ENCODE data around the gene TMEM203. TPM values are rescaled to one million over a fixed set of nuclear protein-coding genes. Genes with fewer than 3 reads are reported as not detected.

Gene TMEM203
- total RNA-seq, 2 experiments from 2014 or later = 30.0 to 31.1 TPM

DNA sequence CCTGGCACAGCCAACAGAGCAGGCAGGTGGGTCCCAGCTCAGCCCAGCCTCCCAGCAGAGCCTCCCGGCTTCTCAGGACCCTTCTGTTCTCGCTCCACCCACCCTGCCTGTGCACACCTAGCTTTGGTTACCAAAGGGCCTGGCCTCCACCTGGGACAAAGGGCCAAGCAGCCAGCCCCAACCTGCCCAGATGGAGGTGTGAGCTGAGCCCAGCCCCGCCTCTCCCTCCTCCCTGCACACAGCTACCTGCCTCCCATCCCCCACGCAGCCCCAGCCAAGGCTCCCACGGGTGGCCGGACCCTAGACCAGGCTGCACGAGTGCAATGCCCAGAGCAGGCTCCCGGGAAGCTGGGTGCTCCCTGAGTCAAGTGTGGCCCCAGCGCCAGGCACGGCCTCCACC, 10.5 kb downstream of the TMEM203 start:
- H3K9me3 Mint-ChIP-seq = no peaks in the 10 kb centered on the region
- intact Hi-C loops (cut with micrococcal nuclease) = no loop called here
- peaks cover 10% of the 10 kb centered on the region for H3K4me1 Mint-ChIP-seq (ENCODE audit: low read depth)
- POLR2A ChIA-PET = no interaction called here
- peaks cover 6% of the 10 kb centered on the region for H3K36me3 Mint-ChIP-seq
- H3K4me3 Mint-ChIP-seq = no peak overlapping the region
- DNase-seq = no peak
- H3K27me3 Mint-ChIP-seq = no peaks in the 10 kb centered on the region
- CTCF ChIA-PET = no interaction called here
- no peak overlapping the region for H3K27ac Mint-ChIP-seq

DNA sequence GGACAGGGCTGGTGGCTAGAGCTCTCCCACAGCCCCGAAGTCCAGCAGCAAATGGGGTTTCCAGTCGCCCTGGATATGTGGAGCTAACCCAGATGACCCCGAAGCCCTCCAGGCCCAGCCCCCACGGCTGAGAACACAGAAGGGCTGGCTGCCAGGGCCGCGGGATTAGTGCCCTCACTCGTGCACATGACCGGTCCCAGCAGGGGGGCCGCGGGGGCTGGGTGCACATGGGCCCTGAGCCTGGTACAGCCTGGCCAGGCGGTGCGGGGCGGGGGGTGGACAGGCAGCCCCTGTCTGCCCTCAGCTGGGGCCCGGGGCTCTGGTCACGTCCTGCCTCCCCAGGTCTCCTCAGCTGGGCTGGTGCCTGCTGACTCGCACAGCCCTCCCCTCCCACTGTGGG, 11.1 kb downstream of the TMEM203 start:
- no peaks in the 10 kb centered on the region for H3K9me3 Mint-ChIP-seq
- no peak overlapping the region for H3K4me3 Mint-ChIP-seq
- no peaks in the 10 kb centered on the region for H3K27me3 Mint-ChIP-seq
- no peak for DNase-seq
- CTCF ChIA-PET = interaction anchor here (1.4 kb wide), 1 partner anchor 42 kb away, joined by 4 read pairs; no protein-coding TSS in a partner anchor
- POLR2A ChIA-PET = no interaction called here
- peaks cover 13% of the 10 kb centered on the region for H3K4me1 Mint-ChIP-seq (ENCODE audit: low read depth)
- H3K36me3 Mint-ChIP-seq = peaks cover 6% of the 10 kb centered on the region
- intact Hi-C loops (cut with micrococcal nuclease) = no loop called here
- H3K27ac Mint-ChIP-seq = no peak overlapping the region

DNA sequence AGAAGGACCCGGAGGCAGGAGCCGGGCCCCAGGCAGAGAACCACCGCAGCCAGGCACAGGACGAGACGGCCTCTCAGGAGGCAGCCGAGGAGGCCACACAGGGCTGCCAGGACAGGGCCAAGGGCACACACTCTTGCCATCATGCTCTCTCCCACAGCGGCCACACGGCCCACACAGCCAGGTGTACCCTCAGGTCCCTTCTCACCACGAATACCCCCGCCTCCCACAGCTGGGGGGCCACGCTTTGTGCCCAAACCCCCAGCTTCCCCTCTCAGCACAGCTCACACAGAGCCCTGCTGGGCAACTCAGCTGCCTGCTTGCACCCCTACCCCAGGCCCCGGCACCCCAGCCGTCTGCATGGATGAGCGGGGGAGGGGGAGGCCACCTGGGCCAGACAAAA, 11.7 kb downstream of the TMEM203 start:
- DNase-seq = no peak
- no peaks in the 10 kb centered on the region for H3K27me3 Mint-ChIP-seq
- POLR2A ChIA-PET = no interaction called here
- CTCF ChIA-PET = interaction anchor here (1.4 kb wide), 1 partner anchor 43 kb away, joined by 4 read pairs; no protein-coding TSS in a partner anchor
- intact Hi-C loops (cut with micrococcal nuclease) = no loop called here
- peaks cover 9% of the 10 kb centered on the region for H3K36me3 Mint-ChIP-seq
- no peaks in the 10 kb centered on the region for H3K9me3 Mint-ChIP-seq
- no peak overlapping the region for H3K4me3 Mint-ChIP-seq
- no peak overlapping the region for H3K27ac Mint-ChIP-seq
- H3K4me1 Mint-ChIP-seq (ENCODE audit: low read depth) = peaks cover 18% of the 10 kb centered on the region

DNA sequence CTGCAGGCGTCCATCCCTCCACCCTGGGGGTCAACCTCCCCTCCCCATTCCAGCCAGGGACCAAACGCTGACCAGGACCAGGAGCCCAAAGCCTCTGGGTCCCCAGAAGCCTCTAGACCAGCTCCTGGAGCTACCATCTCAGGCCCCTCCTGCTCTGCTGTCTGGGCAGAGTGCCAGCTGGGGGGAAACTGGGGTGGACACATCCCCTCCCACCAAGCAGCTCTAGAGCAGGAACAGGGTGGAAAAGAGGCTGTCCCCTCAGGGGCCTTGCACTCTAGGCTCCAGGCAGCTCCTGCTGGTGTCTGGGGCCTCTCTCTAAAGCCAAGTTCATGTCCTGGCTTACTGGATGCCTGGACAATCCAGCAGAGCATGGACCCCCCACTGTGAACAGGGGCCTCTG, 12.6 kb downstream of the TMEM203 start:
- Mint-ChIP-seq H3K27me3 (no peaks in the 10 kb centered on the region), H3K4me3 (no peak overlapping the region), H3K36me3 (peaks cover 11% of the 10 kb centered on the region), H3K9me3 (no peaks in the 10 kb centered on the region), H3K4me1 (ENCODE audit: low read depth) (peaks cover 18% of the 10 kb centered on the region), H3K27ac (no peak overlapping the region)
- ChIA-PET POLR2A (no interaction called here), CTCF (interaction anchor here (1.0 kb wide), 1 partner anchor 44 kb away, joined by 3 read pairs; no protein-coding TSS in a partner anchor)
- DNase-seq = no peak
- intact Hi-C loops (cut with micrococcal nuclease) = no loop called here

DNA sequence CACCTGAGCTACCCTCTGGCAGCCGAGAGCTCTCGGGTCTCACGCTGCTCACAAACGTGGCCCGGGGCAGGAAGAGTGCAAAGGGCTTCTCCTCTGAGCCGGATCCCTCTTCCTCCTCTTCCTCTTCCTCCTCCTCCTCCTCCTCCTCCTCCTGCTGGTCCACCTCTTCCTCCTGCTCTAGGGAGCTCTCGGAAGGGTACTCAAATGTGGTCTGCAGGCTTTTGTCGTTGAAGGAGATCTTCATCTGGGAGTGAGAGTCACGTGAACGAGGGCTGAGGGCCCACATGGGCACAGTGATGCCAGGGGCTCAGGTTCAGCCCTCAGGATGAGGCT, 13.0 kb downstream of the TMEM203 start:
- Mint-ChIP-seq H3K4me1 (ENCODE audit: low read depth) (peaks cover 21% of the 10 kb centered on the region), H3K27me3 (no peaks in the 10 kb centered on the region), H3K9me3 (no peaks in the 10 kb centered on the region), H3K27ac (no peak overlapping the region), H3K36me3 (peaks cover 11% of the 10 kb centered on the region), H3K4me3 (no peak overlapping the region)
- DNase-seq = no peak
- POLR2A ChIA-PET = no interaction called here
- CTCF ChIA-PET = interaction anchor here (1.0 kb wide), 1 partner anchor 44 kb away, joined by 3 read pairs; no protein-coding TSS in a partner anchor
- intact Hi-C loops (cut with micrococcal nuclease) = no loop called here

DNA sequence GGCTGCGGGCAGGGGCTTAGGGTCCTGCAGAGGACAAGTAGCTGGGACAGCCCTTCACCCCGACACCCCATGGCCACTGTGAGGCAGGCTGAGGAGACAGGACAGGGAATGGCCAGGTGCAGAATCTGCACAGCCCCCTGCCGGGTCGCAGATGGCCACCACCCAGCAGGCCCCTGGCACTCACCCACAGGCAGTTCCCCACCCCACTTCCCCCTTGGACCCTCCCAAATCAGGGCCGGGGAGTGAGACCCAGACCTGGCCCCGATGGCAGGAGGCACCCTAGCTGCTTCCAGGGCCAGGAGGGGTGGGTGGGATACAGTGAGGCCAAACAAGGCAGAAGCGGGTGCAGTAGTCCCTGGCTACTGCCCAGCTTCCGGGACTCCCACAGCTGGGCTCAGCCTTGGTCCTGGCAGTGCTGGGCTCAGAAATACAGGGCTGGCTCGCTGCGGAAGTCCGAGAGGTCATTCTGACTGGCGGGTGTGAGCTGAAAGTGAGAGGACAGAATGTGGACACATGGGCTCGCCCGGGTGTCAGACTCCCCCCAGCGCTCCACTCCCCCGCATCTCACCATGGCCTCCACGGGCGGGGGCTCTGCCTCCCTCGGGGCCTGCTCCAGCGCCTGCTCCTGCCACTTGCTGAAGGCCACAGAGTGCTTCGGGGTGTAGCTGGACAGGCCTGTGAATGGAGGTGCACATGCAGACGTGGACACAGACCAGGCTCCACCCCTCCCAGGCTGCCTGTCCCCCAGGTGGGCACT, 13.6 kb downstream of the TMEM203 start:
- no peak overlapping the region for H3K27ac Mint-ChIP-seq
- ChIA-PET POLR2A (no interaction called here), CTCF (interaction anchor here (1.0 kb wide), 1 partner anchor 45 kb away, joined by 3 read pairs; no protein-coding TSS in a partner anchor)
- DNase-seq = no peak
- no peaks in the 10 kb centered on the region for H3K27me3 Mint-ChIP-seq
- H3K4me3 Mint-ChIP-seq = no peak overlapping the region
- intact Hi-C loops (cut with micrococcal nuclease) = no loop called here
- no peaks in the 10 kb centered on the region for H3K9me3 Mint-ChIP-seq
- peaks cover 11% of the 10 kb centered on the region for H3K36me3 Mint-ChIP-seq
- H3K4me1 Mint-ChIP-seq (ENCODE audit: low read depth) = peaks cover 27% of the 10 kb centered on the region

DNA sequence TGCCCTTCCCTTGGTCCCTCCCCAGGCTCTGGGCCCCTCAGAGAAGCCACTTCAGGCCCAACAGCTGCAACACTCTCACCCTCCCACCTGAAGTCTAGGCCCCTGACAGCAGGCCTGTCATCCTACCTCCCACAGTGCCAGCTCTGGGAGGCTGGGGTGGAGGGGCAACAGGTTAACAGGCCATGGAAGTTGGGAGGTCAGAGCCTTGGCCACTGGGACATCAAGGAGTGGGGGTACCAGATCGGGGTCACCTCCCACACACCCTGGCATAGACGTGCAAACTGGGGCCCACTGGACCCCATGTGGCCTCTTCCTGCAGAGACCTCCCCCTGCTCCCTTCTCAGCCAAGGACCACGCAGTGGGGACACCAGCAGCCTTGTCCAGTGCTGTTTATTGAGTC, 14.2 kb downstream of the TMEM203 start:
- CTCF ChIA-PET = interaction anchor here (1.6 kb wide), 1 partner anchor 62 kb away, joined by 4 read pairs; no protein-coding TSS in a partner anchor
- peak overlapping the region; percentile 42 for H3K27ac Mint-ChIP-seq
- H3K36me3 Mint-ChIP-seq = peaks cover 11% of the 10 kb centered on the region
- intact Hi-C loops (cut with micrococcal nuclease) = no loop called here
- peaks cover 33% of the 10 kb centered on the region for H3K4me1 Mint-ChIP-seq (ENCODE audit: low read depth)
- no peaks in the 10 kb centered on the region for H3K9me3 Mint-ChIP-seq
- POLR2A ChIA-PET = no interaction called here
- no peak for DNase-seq
- no peaks in the 10 kb centered on the region for H3K27me3 Mint-ChIP-seq
- H3K4me3 Mint-ChIP-seq = no peak overlapping the region

DNA sequence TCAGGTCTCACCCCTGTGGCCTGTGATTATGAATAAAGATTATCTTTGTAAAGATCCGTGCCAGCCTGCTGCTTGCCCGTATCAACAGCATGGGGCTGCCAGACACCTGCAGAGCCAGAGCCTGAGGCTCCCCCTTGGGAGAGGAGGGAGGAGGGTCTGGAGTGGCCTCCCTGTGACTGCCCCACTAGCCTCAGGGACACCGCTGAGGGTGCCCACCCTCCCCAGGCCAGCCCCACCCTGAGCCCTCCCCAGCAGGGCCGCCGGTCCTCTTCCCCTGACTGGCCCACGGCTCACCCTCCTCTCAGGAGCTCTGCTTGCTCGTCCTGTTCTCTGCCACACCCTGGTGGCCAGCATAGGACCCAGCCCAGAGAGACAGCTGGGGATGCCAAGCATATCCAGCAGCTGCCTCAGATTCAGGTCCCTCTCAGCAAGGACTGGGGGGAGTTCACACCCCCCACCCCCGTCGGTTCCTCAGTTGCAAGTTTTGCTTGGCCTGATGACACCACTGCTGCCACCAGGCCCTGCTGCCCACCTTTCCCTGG, 15.1 kb downstream of the TMEM203 start:
- ChIA-PET CTCF (interaction anchor here (1.4 to 3.4 kb wide), 8 partner anchors 8 to 61 kb away, joined by 3 to 14 read pairs (median 8); partner anchors contain the start of genes CYSRT1, NDOR1, RNF208 and RNF224), POLR2A (interaction anchor here (0.7 to 2.9 kb wide), 4 partner anchors 9 to 50 kb away, joined by 3 to 18 read pairs (median 12); partner anchors contain the start of genes NDOR1, TMEM203, TPRN and TUBB4B)
- intact Hi-C loops (cut with micrococcal nuclease) = no loop called here
- H3K27me3 Mint-ChIP-seq = no peaks in the 10 kb centered on the region
- H3K4me1 Mint-ChIP-seq (ENCODE audit: low read depth) = peaks cover 38% of the 10 kb centered on the region
- no peak for DNase-seq
- no peaks in the 10 kb centered on the region for H3K9me3 Mint-ChIP-seq
- H3K36me3 Mint-ChIP-seq = peaks cover 11% of the 10 kb centered on the region
- H3K27ac Mint-ChIP-seq = no peak overlapping the region
- peak overlapping the region; percentile 48 for H3K4me3 Mint-ChIP-seq

DNA sequence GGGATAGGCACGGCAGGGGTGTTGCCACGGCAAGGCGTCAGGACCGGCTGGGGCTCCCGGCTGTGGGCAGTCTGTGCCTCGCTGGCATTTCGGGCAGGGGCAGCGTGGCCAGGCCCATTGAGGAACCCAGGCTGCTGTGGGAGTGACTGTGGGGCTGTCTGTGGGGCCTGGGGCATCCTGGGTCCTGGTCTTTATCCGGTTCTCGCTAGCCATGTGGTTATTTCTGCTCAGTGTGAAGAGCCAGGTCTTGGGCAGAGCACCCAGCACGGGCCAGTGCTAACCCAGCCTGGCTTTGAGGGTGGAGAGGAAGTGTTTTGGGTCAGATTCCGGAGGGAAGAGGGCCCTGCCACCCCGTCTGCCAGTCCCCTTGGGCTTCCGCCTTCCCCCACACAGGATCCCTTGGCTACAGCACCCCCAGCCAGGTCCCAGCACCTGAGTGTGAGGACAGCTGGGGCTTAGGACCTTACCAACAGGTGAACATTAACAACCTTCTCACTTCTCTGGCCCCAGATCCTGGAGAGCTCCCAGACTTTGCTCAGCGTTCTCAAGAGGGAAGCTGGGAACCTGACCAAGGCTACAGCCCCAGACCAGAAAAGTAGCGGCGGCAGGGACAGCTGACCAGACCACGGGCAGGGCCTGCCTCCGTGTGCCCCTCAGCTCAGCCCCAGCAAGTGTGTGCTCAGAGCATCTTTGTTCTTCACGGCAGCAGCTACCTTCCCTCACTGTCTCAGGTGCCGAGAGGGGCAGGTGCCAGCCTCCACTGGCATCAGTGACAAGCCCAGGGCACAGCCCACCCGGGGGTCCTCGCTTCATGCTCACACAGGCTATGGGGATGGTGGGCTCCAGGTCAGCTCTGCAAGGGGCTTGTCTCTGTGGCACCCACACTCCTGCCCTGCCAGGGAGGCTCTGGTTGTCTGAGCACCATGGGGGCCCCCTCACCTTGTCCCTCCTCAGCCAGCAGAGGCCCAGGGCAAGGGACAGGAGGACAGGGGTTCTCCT, 15.9 kb downstream of the TMEM203 start:
- Mint-ChIP-seq H3K9me3 (no peaks in the 10 kb centered on the region), H3K4me1 (ENCODE audit: low read depth) (peaks cover 38% of the 10 kb centered on the region), H3K4me3 (peak overlapping the region; percentile 97), H3K36me3 (peaks cover 11% of the 10 kb centered on the region), H3K27me3 (no peaks in the 10 kb centered on the region), H3K27ac (peak overlapping the region; percentile 93)
- DNase-seq = no peak
- intact Hi-C loops (cut with micrococcal nuclease) = loop anchor here (1.0 kb wide), 1 partner anchor 60 kb away; no protein-coding TSS in a partner anchor
- POLR2A ChIA-PET = interaction anchor here (0.5 to 2.9 kb wide), 16 partner anchors 8 to 383 kb away, joined by 3 to 18 read pairs (median 4); partner anchors contain the start of genes NDOR1, TMEM203, TPRN and TUBB4B
- CTCF ChIA-PET = interaction anchor here (0.8 to 3.4 kb wide), 21 partner anchors 9 to 155 kb away, joined by 3 to 14 read pairs (median 4); partner anchors contain the start of genes CYSRT1, DPP7, NDOR1 and NELFB

DNA sequence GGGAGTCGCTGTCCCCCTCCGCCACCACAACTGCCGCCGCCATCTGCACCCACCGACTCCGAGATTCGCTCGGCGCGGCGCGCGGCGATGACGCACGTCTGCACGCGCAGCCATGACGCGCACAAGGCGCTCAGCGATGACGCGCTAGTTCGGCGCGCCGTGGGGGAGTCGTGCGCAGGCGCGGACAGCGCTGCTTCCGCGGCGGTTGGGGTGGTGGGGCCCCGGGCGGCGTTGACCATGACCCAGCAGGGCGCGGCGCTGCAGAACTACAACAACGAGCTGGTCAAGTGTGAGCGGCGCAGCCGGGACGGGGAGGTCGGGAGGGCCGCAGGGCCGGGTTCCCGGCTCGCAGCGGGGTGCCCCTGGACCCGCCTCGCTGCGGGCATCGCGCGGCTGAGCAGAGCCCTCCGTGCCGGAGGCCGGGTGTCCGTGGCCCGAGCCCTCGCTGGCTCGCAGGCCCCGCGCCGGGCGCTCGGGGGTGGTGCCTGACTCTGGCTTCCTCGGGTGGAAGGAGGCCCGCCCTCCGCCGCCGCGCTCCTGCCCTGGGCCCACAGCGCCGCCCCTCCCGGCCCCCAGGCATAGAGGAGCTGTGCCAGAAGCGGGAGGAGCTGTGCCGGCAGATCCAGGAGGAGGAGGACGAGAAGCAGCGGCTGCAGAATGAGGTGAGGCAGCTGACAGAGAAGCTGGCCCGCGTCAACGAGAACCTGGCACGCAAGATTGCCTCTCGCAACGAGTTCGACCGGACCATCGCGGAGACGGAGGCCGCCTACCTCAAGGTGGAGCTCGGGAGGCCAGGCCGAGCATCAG, 16.8 kb downstream of the TMEM203 start, which contains the start of the genes ANAPC2 and SSNA1:
ANAPC2 (minus strand) TSS at position 71 of the 807 bp plus-strand sequence; CDS start at position 43, 28 bp downstream.
SSNA1 (plus strand) TSS at position 187 of the 807 bp plus-strand sequence; CDS start at position 238, 51 bp downstream.
- CTCF ChIA-PET = interaction anchor here (0.8 to 3.4 kb wide), 20 partner anchors 10 to 154 kb away, joined by 3 to 14 read pairs (median 4); partner anchors contain the start of genes CYSRT1, DPP7, NDOR1 and NELFB
- Mint-ChIP-seq H3K27ac (peak within 1 kb of the TSS; percentile 93), H3K4me3 (peak within 1 kb of the TSS; percentile 97), H3K27me3 (no peaks in the 10 kb centered on the region), H3K9me3 (no peaks in the 10 kb centered on the region), H3K36me3 (peaks cover 17% of the 10 kb centered on the region), H3K4me1 (ENCODE audit: low read depth) (peaks cover 40% of the 10 kb centered on the region)
- intact Hi-C loops (cut with micrococcal nuclease) = loop anchor here (1.0 kb wide), 5 partner anchors 12 to 59 kb away; partner anchors contain the start of genes NDOR1, TMEM203 and TPRN
- peak; percentile 95 for DNase-seq
- POLR2A ChIA-PET = interaction anchor here (0.5 to 2.9 kb wide), 16 partner anchors 9 to 382 kb away, joined by 3 to 18 read pairs (median 4); partner anchors contain the start of genes NDOR1, TMEM203, TPRN and TUBB4B
